KOPT-K1 (cell line): ENCODE measurements around the gene BORA.

Experiments used
- H3K27ac ChIP-seq: fragments of 200-600 bp; sonication (generic); 2 replicates; pipeline ENCODE4 v1.5.1; 2016; ENCODE audit warnings: antibody characterized with exemption, mild to moderate bottlenecking, low read depth, low read length; ENCODE audit not compliant: poor library complexity, severe bottlenecking
- H3K36me3 ChIP-seq: fragments of 200-600 bp; sonication (generic); 2 replicates; pipeline ENCODE4 v1.5.1; 2017; ENCODE audit warnings: antibody characterized with exemption, mild to moderate bottlenecking, low read length, moderate library complexity; ENCODE audit not compliant: insufficient read depth
- H3K9me3 ChIP-seq: fragments of 200-600 bp; sonication (generic); 2 replicates; pipeline ENCODE4 v1.5.1; 2017; ENCODE audit warnings: antibody characterized with exemption, low read length, mild to moderate bottlenecking; ENCODE audit not compliant: insufficient read depth, poor library complexity, severe bottlenecking

BORA gene

DNA sequence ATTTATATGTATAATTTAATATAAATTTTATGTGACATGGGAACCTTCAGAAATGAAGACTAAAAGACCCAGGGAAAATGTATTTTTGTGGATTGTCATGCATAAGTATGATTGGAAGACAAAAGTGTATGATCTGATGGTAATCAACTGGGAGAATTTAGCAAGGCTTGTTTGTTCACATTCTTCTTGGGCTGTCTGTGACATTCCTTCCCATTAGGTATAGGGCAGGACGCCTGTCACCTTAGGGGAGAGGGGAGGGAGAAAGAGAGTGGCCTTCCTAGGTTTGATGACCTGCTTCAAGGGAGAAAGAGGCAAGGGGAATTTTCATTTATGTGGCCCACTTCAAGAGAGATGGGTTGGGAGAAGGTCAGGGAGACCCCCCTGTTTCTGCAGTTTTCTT lies 76.6 kb downstream of the BORA start:
- Histone ChIP-seq H3K36me3 (peaks cover 82% of the 10 kb centered on the region), H3K9me3 (no peaks in the 10 kb centered on the region), H3K27ac (no peak overlapping the region)
